Kidney tubule cell (primary cell): ENCODE results near the gene DDX10.

Source experiments
- DNase-seq: peaks from one replicate; pipeline ENCODE4 v3.0.0-alpha.2; 2018; ENCODE audit warnings: low spot score

The DDX10 gene

GRCh38 chr11:108984523-108984922, 319.7 kb downstream of the DDX10 start:
- peak; percentile 45 for DNase-seq

DNA sequence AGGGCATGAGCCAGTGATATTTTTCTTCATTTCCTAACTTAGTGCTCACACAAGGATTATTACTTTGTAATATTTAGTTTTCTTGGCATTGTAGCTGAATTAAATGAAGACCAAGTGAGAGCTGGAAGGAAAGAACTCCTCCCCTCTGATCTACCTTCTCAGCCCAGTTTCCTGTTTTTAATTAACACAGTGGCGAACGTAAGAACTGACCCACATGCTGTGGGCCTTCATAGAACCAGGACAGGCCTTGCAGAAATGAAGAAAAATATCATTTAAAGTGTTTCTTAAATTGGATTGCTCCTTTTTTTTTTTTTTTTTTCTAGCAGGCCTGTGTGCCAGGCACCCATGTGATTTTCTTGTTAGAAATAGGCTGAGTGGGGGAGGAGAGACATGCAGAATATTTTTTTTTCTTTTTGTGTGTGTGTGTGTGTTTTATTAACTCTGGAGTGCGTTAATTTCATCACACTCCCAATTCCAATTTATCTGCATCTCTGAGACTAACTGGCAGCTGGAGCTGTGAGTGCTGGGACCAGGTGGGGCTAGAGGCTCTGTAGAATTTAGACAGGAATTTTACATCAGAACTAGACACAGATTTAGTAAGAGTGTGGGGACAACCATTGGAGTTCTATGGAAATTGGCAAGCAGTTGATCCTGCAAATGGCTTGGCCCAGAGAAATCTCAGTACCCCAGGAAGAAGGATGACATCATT, 320.5 kb downstream of the DDX10 start:
- DNase-seq, result no peak

DNA sequence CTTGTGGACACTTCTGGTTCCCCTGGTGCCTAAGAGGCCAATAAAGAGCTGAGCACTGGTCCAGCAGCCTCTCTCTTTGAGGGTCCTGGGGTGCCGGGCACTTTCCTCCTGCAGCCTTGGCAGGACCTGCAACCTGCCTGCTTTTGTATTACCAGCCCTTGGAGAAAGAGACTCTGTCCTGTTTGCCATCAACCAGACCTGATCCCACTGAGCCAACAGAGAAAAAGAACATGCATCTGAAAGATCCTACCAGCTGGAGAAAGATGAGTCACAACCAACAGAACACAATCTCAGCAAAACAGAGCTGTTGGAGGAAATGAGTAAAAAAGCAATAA, 321.0 kb downstream of the DDX10 start:
- peak; percentile 45 for DNase-seq
